C4-2B (cell line): Measurements from ENCODE around the gene MAP3K5.

ENCODE experiments used
- H3K27ac ChIP-seq: fragments of 450-650 bp; 2 replicates; pipeline ENCODE4 v1.5.1; 2017
- CTCF ChIP-seq: fragments of 450-650 bp; conservative IDR thresholded peaks from 2 replicates; pipeline ENCODE4 v1.5.1; 2017; ENCODE audit warnings: mild to moderate bottlenecking
- ZFX ChIP-seq: fragments of 450-650 bp; IDR thresholded peaks from 2 replicates; pipeline ENCODE4 v1.6.1; 2017

MAP3K5 gene

DNA sequence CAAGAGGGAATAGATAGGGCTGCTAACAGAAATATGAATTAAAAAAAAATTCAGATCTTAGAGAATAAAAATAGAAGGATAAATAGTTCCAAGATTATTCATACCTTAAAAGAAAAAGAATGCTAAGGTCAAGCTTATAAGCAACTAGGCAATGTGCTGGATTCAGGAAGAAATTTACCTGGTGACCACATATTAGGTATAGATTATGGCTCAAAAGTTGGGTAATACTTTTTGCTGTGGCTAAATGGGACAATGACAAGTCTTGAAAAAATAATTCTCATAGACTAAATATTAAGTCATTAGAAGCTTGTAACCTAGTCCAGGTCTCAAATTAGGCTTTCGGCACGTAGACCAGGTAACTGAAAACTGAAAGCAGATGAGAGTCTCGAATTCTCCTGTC lies 17.2 kb downstream of the MAP3K5 start:
- no peak overlapping the region for H3K27ac ChIP-seq
- TF ChIP-seq CTCF = no peak
- TF ChIP-seq ZFX = no peak

- no peak overlapping the region for H3K27ac ChIP-seq
- TF ChIP-seq ZFX (no peak), CTCF (no peak)
Observed at GRCh38 chr6:136774228-136775041, 17.8 kb downstream of the MAP3K5 start.

- TF ChIP-seq ZFX = no peak
- TF ChIP-seq CTCF = no peak
Observed at GRCh38 chr6:136773473-136773796, 18.8 kb downstream of the MAP3K5 start.

GRCh38 chr6:136772685-136773472 lies 19.4 kb downstream of the MAP3K5 start:
- no peak overlapping the region for H3K27ac ChIP-seq
- TF ChIP-seq CTCF (no peak), ZFX (no peak)

More at GRCh38 chr6:136773473-136773796, 18.8 kb downstream of the MAP3K5 start:
- H3K27ac ChIP-seq = no peak overlapping the region

DNA sequence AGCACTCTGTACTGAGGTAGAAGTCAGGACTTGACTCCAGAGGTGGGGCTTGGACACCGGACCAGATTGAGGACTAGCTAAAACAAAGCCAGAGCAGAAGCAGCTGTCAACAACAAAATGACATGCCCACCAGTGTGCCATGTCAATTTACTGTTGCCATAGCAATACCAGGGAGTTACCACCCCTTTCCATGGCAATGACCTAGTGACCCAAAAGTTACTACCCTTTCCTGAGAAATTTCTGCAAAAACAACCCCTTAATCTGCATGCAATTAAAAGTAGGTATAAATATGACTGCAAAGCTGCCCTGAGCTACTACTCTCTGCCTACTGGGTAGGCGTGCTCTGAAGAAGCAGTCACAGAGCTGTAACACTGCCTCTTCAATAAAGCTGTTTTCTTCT lies 21.0 kb downstream of the MAP3K5 start:
- TF ChIP-seq ZFX = no peak
- TF ChIP-seq CTCF = no peak
- no peak overlapping the region for H3K27ac ChIP-seq

DNA sequence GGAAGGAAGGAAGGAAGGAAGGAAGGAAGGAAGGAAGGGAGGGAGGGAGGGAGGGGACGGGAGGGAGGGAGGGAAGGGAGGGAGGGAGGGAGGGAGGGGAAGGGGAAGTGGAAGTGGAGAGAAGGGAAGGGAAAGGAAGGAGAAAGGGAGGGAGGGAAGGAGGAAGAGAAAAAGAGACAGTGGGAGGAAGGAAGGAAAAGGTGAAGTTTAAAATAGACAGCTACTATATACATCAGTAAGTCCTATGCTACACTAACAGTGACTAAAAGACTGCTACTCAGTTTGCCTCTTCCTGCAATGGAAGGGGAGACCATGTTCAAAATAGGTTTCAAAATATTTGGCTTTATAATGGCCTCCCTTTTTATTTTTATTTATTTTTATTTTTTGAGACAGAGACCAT lies 22.5 kb downstream of the MAP3K5 start:
- H3K27ac ChIP-seq = no peak overlapping the region
- TF ChIP-seq CTCF (no peak), ZFX (no peak)

DNA sequence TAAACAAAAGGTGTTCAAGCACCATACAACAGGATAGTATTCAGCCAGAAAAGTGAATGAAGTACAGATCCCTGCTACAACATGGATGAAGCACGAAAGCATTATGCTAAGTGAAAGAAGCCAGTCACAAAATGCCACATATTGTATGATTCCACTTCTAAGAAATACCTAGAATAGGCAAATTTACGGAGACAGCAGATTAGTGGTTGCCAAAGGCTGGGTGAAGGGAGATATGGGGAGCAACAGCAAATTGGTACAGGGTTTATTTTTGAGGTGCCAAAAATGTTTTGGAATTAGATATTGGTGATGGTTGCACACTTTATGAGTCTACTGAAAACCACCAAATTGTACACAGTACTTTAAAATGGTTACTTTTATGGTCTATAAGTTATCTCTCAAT lies 23.2 kb downstream of the MAP3K5 start:
- no peak overlapping the region for H3K27ac ChIP-seq
- TF ChIP-seq ZFX (no peak), CTCF (no peak)
